Measurements from ENCODE around the gene GUCY2C. TPM values are rescaled to one million over a fixed set of nuclear protein-coding genes. Genes with fewer than 3 reads are reported as not detected.

Gene GUCY2C
- not detected in 2 replicates for total RNA-seq

GRCh38 chr12:14696265-14696741, at the start of gene GUCY2C:
GUCY2C (minus strand) TSS chr12:14696599; CDS start chr12:14696448, 151 bp downstream.

GRCh38 chr12:14567351-14568162, 128.8 kb downstream of the GUCY2C start, which contains the start of gene PLBD1:
PLBD1 (minus strand) TSS chr12:14567883; CDS start chr12:14567696, 187 bp downstream.

Other genes starting within 250 kb of the GUCY2C start
- gene PLBD1, start 128.7 kb downstream of the GUCY2C start, total RNA-seq: 0.17 and 0.43 TPM in 2 replicates
- 18.0 and 19.5 TPM in 2 replicates for gene WBP11, start 106.9 kb upstream of the GUCY2C start, total RNA-seq
- 1.2 and 1.3 TPM in 2 replicates for gene C12orf60, start 107.1 kb upstream of the GUCY2C start, total RNA-seq
- 1.8 and 2.1 TPM in 2 replicates for gene SMCO3, start 117.6 kb upstream of the GUCY2C start, total RNA-seq
- gene ART4, start 146.9 kb upstream of the GUCY2C start, total RNA-seq: 54.1 and 80.9 TPM in 2 replicates
- 193 and 280 TPM in 2 replicates for gene MGP, start 189.3 kb upstream of the GUCY2C start, total RNA-seq
- gene ERP27, start 241.9 kb upstream of the GUCY2C start, total RNA-seq: under 0.01 TPM in 1 of 2 replicates, not detected in the other

Data from dermis lymphatic vessel endothelial cell (primary cell).